ENCODE data around the gene TGM2. TPM values are rescaled to one million over a fixed set of nuclear protein-coding genes. Genes with fewer than 3 reads are reported as not detected.

The TGM2 gene
- total RNA-seq, 1 experiment from 2014 or later: 113 TPM

GRCh38 chr20:38079353-38079752, 85.7 kb downstream of the TGM2 start:
- no TSS peak for BruUV-seq (replicated peaks)

GRCh38 chr20:38078084-38078483, 87.0 kb downstream of the TGM2 start:
- intact Hi-C loops (cut with micrococcal nuclease; ENCODE audit: unreplicated experiment): no loop called here
- peaks cover 7% of the 10 kb centered on the region; the same call in 1 of the 2 replicates for H3K36me3 ChIP-seq (ENCODE audit: control insufficient read depth, insufficient read depth, low read length)
- H3K9me3 ChIP-seq (ENCODE audit: control insufficient read depth, insufficient read depth, low read depth, low read length): no peaks in the 10 kb centered on the region
- H3K4me1 ChIP-seq (ENCODE audit: control insufficient read depth, insufficient read depth, low read length): peaks cover 17% of the 10 kb centered on the region; the same call in 1 of the 2 replicates
- in situ Hi-C loops (cut with HindIII; ENCODE audit: low pct_unique_long_range_greater_than_20kb, low sequenced_read_pairs): no loop called here
- DNase-seq (ENCODE audit: low read depth, low spot score) (no peak), ATAC-seq (no peak)
- H3K27ac ChIP-seq (ENCODE audit: low read length): no peak overlapping the region
- no peak for TF ChIP-seq SIN3A (IDR thresholded peaks at IDR 0.05; ENCODE audit: borderline replicate concordance, insufficient read depth, low read depth, low read length)
- TF ChIP-seq TCF7L2 (IDR thresholded peaks at IDR 0.05; ENCODE audit: low read depth, low read length): no peak
- TF ChIP-seq REST (IDR thresholded peaks at IDR 0.05; ENCODE audit: insufficient read depth in 1 of 2, low read depth in 2 of 2, low read length in 1 of 2): no peak
- TF ChIP-seq POLR2AphosphoS5 (IDR thresholded peaks at IDR 0.05; ENCODE audit: low read depth, low read length): no peak
- no peak for TF ChIP-seq CTCF (IDR thresholded peaks at IDR 0.05)
- H3K27me3 ChIP-seq (ENCODE audit: control insufficient read depth, insufficient read depth, low read length): no peaks in the 10 kb centered on the region
- POLR2A ChIA-PET: no interaction called here
- no TSS peak for BruUV-seq (replicated peaks)
- CTCF ChIA-PET: no interaction called here
- H3K4me3 ChIP-seq (ENCODE audit: low read depth in 2 of 2, low read length in 2 of 2): no peak overlapping the region

More at GRCh38 chr20:38079353-38079752, 85.7 kb downstream of the TGM2 start:
- peaks cover 7% of the 10 kb centered on the region; the same call in 1 of the 2 replicates for H3K36me3 ChIP-seq (ENCODE audit: control insufficient read depth, insufficient read depth, low read length)
- H3K27ac ChIP-seq (ENCODE audit: low read length): no peak overlapping the region
- in situ Hi-C loops (cut with HindIII; ENCODE audit: low pct_unique_long_range_greater_than_20kb, low sequenced_read_pairs): no loop called here
- CTCF ChIA-PET: no interaction called here
- no peaks in the 10 kb centered on the region for H3K9me3 ChIP-seq (ENCODE audit: control insufficient read depth, insufficient read depth, low read depth, low read length)
- DNase-seq (ENCODE audit: low read depth, low spot score) (no peak), ATAC-seq (no peak)
- no peaks in the 10 kb centered on the region for H3K27me3 ChIP-seq (ENCODE audit: control insufficient read depth, insufficient read depth, low read length)
- POLR2A ChIA-PET: no interaction called here
- no peak overlapping the region for H3K4me3 ChIP-seq (ENCODE audit: low read depth in 2 of 2, low read length in 2 of 2)
- no peak for TF ChIP-seq REST (IDR thresholded peaks at IDR 0.05; ENCODE audit: insufficient read depth in 1 of 2, low read depth in 2 of 2, low read length in 1 of 2)
- no peak for TF ChIP-seq CTCF (IDR thresholded peaks at IDR 0.05)
- TF ChIP-seq POLR2AphosphoS5 (IDR thresholded peaks at IDR 0.05; ENCODE audit: low read depth, low read length): no peak
- no peak for TF ChIP-seq SIN3A (IDR thresholded peaks at IDR 0.05; ENCODE audit: borderline replicate concordance, insufficient read depth, low read depth, low read length)
- H3K4me1 ChIP-seq (ENCODE audit: control insufficient read depth, insufficient read depth, low read length): 0 out of 2 replicates have a peak, but pooled peaks cover 7% of the 10 kb centered on the region
- intact Hi-C loops (cut with micrococcal nuclease; ENCODE audit: unreplicated experiment): no loop called here

Other genes with a start within 250 kb of the TGM2 start
- gene TTI1, start 131.8 kb downstream of the TGM2 start, total RNA-seq (2021; ENCODE audit: unreplicated experiment): 26.6 TPM
- 33.6 TPM for gene RPRD1B, start 131.5 kb downstream of the TGM2 start, total RNA-seq (2021; ENCODE audit: unreplicated experiment)
- gene KIAA1755, start 95.5 kb upstream of the TGM2 start, total RNA-seq (2021; ENCODE audit: unreplicated experiment): 0.08 TPM
- not detected for gene BPI, start 138.9 kb upstream of the TGM2 start, total RNA-seq (2021; ENCODE audit: unreplicated experiment)
- 0.15 TPM for gene LBP, start 181.2 kb upstream of the TGM2 start, total RNA-seq (2021; ENCODE audit: unreplicated experiment)